SK-N-SH treated with all-trans-retinoic acid at 6 μM for 48 hours (cell line): Measurements from ENCODE around the gene TOP3A.

Source experiments
- ATAC-seq: fragments of 200-7000 bp; cut with Tn5 transposase; 3 replicates; pipeline ENCODE4 v1.9.1; 2020; ENCODE audit warnings: mild to moderate bottlenecking, moderate library complexity
- ARNTL ChIP-seq: fragments of 450-650 bp; formaldehyde crosslinking; IDR thresholded peaks from 2 replicates; pipeline ENCODE4 v1.5.0; 2020; ENCODE audit warnings: low read depth, mild to moderate bottlenecking, moderate library complexity, borderline replicate concordance
- CSDC2 ChIP-seq: fragments of 250-450 bp; sonication (Bioruptor Pico); IDR thresholded peaks from 2 replicates; pipeline ENCODE4 v1.5.0; 2020; ENCODE audit warnings: mild to moderate bottlenecking, moderate library complexity
- ESRRG ChIP-seq: fragments of 250-450 bp; sonication (Bioruptor Pico); IDR thresholded peaks from 2 replicates; pipeline ENCODE4 v1.6.1; 2021; ENCODE audit warnings: mild to moderate bottlenecking
- GLIS3 ChIP-seq: fragments of 250-450 bp; sonication (Bioruptor Pico); IDR thresholded peaks from 2 replicates; pipeline ENCODE4 v1.5.0; 2020; ENCODE audit warnings: mild to moderate bottlenecking, moderate library complexity
- ISL1 ChIP-seq: fragments of 250-450 bp; sonication (Bioruptor Pico); IDR thresholded peaks from 2 replicates; pipeline ENCODE4 v2.1.2; 2022; ENCODE audit warnings: mild to moderate bottlenecking, moderate library complexity
- OSR1 ChIP-seq: fragments of 250-450 bp; sonication (Bioruptor Pico); IDR thresholded peaks from 2 replicates; pipeline ENCODE4 v1.8.0; 2022; ENCODE audit warnings: moderate library complexity, mild to moderate bottlenecking, inconsistent platforms
- POU6F1 ChIP-seq: fragments of 250-450 bp; sonication (Bioruptor Pico); IDR thresholded peaks from 2 replicates; pipeline ENCODE4 v1.8.0; 2021; ENCODE audit warnings: low read depth, mild to moderate bottlenecking, moderate library complexity, borderline replicate concordance
- PPARA ChIP-seq: fragments of 250-450 bp; sonication (Bioruptor Pico); IDR thresholded peaks from 2 replicates; pipeline ENCODE4 v1.5.0; 2020; ENCODE audit warnings: mild to moderate bottlenecking, borderline replicate concordance
- RARB ChIP-seq: fragments of 250-450 bp; sonication (Bioruptor Pico); IDR thresholded peaks from 2 replicates; pipeline ENCODE4 v1.8.0; 2021; ENCODE audit warnings: mild to moderate bottlenecking, moderate library complexity
- TCF4 ChIP-seq: fragments of 250-450 bp; sonication (Bioruptor Pico); IDR thresholded peaks from 2 replicates; pipeline ENCODE4 v1.8.0; 2021; ENCODE audit warnings: mild to moderate bottlenecking, moderate library complexity, borderline replicate concordance
- TOX ChIP-seq: fragments of 250-450 bp; sonication (Bioruptor Pico); IDR thresholded peaks from 2 replicates; pipeline ENCODE4 v1.8.0; 2021; ENCODE audit warnings: mild to moderate bottlenecking, moderate library complexity, borderline replicate concordance
- ZC3H10 ChIP-seq: fragments of 250-450 bp; sonication (Bioruptor Pico); IDR thresholded peaks from 2 replicates; pipeline ENCODE4 v1.5.1; 2021; ENCODE audit warnings: mild to moderate bottlenecking, moderate library complexity
- ZFP3 ChIP-seq: fragments of 250-450 bp; sonication (Bioruptor Pico); IDR thresholded peaks from 2 replicates; pipeline ENCODE4 v1.5.0; 2020; ENCODE audit warnings: mild to moderate bottlenecking, moderate library complexity
- ZFP30 ChIP-seq: fragments of 450-650 bp; formaldehyde crosslinking; IDR thresholded peaks from 2 replicates; pipeline ENCODE4 v1.5.0; 2022; ENCODE audit warnings: mild to moderate bottlenecking, moderate library complexity
- ZNF565 ChIP-seq: fragments of 450-650 bp; formaldehyde crosslinking; conservative IDR thresholded peaks from 2 replicates; pipeline ENCODE4 v1.5.0; 2020; ENCODE audit warnings: low read depth, mild to moderate bottlenecking, moderate library complexity
- ZNF70 ChIP-seq: fragments of 450-650 bp; formaldehyde crosslinking; IDR thresholded peaks from 2 replicates; pipeline ENCODE4 v1.5.0; 2020; ENCODE audit warnings: mild to moderate bottlenecking, moderate library complexity
- ZNF8 ChIP-seq: fragments of 450-650 bp; formaldehyde crosslinking; IDR thresholded peaks from 2 replicates; pipeline ENCODE4 v1.5.0; 2020; ENCODE audit warnings: mild to moderate bottlenecking, moderate library complexity
- TF ChIP-seq, protein P1 (sequence below): fragments of 250-450 bp; sonication (Bioruptor Pico); IDR thresholded peaks from 2 replicates; pipeline ENCODE4 v1.8.0; 2020; ENCODE audit warnings: mild to moderate bottlenecking, moderate library complexity, borderline replicate concordance
- TF ChIP-seq, protein P2 (sequence below): fragments of 250-450 bp; sonication (Bioruptor Pico); IDR thresholded peaks from 2 replicates; pipeline ENCODE4 v1.5.1; 2021; ENCODE audit warnings: mild to moderate bottlenecking, moderate library complexity
- TF ChIP-seq, protein P3 (sequence below): fragments of 250-450 bp; sonication (Bioruptor Pico); IDR thresholded peaks from 2 replicates; pipeline ENCODE4 v1.5.0; 2020; ENCODE audit warnings: mild to moderate bottlenecking, moderate library complexity
- TF ChIP-seq, protein P4 (sequence below): fragments of 250-450 bp; sonication (Bioruptor Pico); IDR thresholded peaks from 2 replicates; pipeline ENCODE4 v1.5.1; 2020; ENCODE audit warnings: low read depth, mild to moderate bottlenecking, moderate library complexity

TOP3A gene

DNA sequence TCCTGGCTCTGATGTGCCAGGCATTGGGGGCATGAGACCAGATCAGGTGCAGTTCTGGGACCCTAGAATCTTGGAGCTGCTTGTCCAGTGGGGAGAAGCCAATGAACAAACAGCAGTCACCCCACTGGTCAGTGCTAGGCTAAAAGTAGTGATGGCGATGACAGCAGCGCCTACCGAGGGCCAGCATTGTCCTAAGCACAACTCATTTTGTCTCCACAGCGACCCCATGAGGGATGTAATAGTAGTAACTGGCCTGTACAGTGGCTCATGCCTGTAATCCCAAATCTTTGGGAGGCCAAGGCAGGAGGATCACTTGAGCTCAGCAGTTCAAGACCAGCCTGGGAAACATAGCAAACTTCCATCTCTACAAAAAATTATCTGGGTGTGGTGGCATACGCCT is 6.5 kb upstream of the TOP3A start:
- peak; percentile 32; the same call in 2 of the 3 replicates for ATAC-seq
- TF ChIP-seq ZNF70 (CRISPR knock-in tag) (no peak), ZFP3 (no peak), OSR1 (CRISPR knock-in tag) (no peak), ZC3H10 (no peak), CSDC2 (CRISPR knock-in tag) (no peak), ZFP30 (no peak), TCF4 (CRISPR knock-in tag) (no peak), ZNF8 (CRISPR knock-in tag) (no peak), POU6F1 (CRISPR knock-in tag) (no peak), PPARA (CRISPR knock-in tag) (no peak), ESRRG (CRISPR knock-in tag) (no peak), ARNTL (no peak), ISL1 (CRISPR knock-in tag) (no peak), RARB (no peak), ZNF565 (CRISPR knock-in tag) (no peak), TOX (CRISPR knock-in tag) (no peak)
- TF ChIP-seq, protein P1, sequence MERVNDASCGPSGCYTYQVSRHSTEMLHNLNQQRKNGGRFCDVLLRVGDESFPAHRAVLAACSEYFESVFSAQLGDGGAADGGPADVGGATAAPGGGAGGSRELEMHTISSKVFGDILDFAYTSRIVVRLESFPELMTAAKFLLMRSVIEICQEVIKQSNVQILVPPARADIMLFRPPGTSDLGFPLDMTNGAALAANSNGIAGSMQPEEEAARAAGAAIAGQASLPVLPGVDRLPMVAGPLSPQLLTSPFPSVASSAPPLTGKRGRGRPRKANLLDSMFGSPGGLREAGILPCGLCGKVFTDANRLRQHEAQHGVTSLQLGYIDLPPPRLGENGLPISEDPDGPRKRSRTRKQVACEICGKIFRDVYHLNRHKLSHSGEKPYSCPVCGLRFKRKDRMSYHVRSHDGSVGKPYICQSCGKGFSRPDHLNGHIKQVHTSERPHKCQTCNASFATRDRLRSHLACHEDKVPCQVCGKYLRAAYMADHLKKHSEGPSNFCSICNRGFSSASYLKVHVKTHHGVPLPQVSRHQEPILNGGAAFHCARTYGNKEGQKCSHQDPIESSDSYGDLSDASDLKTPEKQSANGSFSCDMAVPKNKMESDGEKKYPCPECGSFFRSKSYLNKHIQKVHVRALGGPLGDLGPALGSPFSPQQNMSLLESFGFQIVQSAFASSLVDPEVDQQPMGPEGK: no peak
- TF ChIP-seq, protein P2, sequence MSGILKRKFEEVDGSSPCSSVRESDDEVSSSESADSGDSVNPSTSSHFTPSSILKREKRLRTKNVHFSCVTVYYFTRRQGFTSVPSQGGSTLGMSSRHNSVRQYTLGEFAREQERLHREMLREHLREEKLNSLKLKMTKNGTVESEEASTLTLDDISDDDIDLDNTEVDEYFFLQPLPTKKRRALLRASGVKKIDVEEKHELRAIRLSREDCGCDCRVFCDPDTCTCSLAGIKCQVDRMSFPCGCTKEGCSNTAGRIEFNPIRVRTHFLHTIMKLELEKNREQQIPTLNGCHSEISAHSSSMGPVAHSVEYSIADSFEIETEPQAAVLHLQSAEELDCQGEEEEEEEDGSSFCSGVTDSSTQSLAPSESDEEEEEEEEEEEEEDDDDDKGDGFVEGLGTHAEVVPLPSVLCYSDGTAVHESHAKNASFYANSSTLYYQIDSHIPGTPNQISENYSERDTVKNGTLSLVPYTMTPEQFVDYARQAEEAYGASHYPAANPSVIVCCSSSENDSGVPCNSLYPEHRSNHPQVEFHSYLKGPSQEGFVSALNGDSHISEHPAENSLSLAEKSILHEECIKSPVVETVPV (CRISPR knock-in tag): no peak
- TF ChIP-seq, protein P3, sequence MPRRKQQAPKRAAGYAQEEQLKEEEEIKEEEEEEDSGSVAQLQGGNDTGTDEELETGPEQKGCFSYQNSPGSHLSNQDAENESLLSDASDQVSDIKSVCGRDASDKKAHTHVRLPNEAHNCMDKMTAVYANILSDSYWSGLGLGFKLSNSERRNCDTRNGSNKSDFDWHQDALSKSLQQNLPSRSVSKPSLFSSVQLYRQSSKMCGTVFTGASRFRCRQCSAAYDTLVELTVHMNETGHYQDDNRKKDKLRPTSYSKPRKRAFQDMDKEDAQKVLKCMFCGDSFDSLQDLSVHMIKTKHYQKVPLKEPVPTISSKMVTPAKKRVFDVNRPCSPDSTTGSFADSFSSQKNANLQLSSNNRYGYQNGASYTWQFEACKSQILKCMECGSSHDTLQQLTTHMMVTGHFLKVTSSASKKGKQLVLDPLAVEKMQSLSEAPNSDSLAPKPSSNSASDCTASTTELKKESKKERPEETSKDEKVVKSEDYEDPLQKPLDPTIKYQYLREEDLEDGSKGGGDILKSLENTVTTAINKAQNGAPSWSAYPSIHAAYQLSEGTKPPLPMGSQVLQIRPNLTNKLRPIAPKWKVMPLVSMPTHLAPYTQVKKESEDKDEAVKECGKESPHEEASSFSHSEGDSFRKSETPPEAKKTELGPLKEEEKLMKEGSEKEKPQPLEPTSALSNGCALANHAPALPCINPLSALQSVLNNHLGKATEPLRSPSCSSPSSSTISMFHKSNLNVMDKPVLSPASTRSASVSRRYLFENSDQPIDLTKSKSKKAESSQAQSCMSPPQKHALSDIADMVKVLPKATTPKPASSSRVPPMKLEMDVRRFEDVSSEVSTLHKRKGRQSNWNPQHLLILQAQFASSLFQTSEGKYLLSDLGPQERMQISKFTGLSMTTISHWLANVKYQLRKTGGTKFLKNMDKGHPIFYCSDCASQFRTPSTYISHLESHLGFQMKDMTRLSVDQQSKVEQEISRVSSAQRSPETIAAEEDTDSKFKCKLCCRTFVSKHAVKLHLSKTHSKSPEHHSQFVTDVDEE (CRISPR knock-in tag): no peak
- TF ChIP-seq, protein P4, sequence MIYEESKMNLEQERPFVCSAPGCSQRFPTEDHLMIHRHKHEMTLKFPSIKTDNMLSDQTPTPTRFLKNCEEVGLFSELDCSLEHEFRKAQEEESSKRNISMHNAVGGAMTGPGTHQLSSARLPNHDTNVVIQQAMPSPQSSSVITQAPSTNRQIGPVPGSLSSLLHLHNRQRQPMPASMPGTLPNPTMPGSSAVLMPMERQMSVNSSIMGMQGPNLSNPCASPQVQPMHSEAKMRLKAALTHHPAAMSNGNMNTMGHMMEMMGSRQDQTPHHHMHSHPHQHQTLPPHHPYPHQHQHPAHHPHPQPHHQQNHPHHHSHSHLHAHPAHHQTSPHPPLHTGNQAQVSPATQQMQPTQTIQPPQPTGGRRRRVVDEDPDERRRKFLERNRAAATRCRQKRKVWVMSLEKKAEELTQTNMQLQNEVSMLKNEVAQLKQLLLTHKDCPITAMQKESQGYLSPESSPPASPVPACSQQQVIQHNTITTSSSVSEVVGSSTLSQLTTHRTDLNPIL: no peak

- TF ChIP-seq TOX (CRISPR knock-in tag): no peak
- TF ChIP-seq, all 23 proteins: peak for 0
- no peak for ATAC-seq
These were observed 5.5 kb upstream of the TOP3A start for GRCh38 chr17:18320301-18320700.

- ATAC-seq: 0 out of 3 replicates have a peak, but pooled peaks have one; percentile 7
- TF ChIP-seq, protein P3 (CRISPR knock-in tag): no peak
- TF ChIP-seq GLIS3 (CRISPR knock-in tag): no peak
- no peak for TF ChIP-seq ZNF565 (CRISPR knock-in tag)
- no peak for TF ChIP-seq ZFP3
- TF ChIP-seq ZNF70 (CRISPR knock-in tag): no peak
- TF ChIP-seq, all 23 proteins: peak for 0
These were observed 4.9 kb upstream of the TOP3A start for GRCh38 chr17:18319604-18320256.
